Keratinocyte (primary cell): ENCODE results near the gene CASK.

Experiments used
- EZH2 ChIP-seq: IDR thresholded peaks from one replicate; pipeline ENCODE4 v1.6.1; 2012; ENCODE audit warnings: inconsistent platforms, mild to moderate bottlenecking, low read length, moderate library complexity
- TF ChIP-seq, protein P1 (sequence below), 3 experiments: IDR thresholded peaks in 1 of 3; conservative IDR thresholded peaks in 1 of 3; optimal IDR thresholded peaks in 1 of 3; 2 replicates in 2 of 3; 3 replicates in 1 of 3; pipeline versions ENCODE3 to v1.5.1; 2011; ENCODE audit warnings: low read length in 3 of 3, mild to moderate bottlenecking in 3 of 3, moderate library complexity in 2 of 3, control low read depth in 1 of 3, inconsistent platforms in 1 of 3; ENCODE audit not compliant: insufficient read depth in 2 of 3; ENCODE audit errors: extremely low read depth in 1 of 3

DNA sequence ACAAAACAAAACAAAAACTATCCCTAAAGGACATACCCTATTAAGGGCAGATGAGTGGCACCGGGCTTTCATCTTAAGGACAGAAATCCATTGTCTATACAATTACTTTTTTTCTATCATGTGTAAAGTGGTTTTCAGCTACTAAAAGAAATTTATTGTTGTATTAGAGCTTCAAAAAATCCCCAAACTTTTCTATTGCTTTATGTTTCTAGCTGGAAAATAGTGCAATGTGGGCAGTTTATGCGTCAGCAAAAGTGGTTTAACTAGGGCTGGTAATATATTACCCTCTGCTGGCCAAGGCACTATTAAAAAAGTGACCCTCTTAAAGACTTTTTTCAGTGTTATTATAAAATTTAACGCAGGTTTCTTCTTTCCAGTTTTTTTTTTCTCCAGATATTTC, 214.9 kb downstream of the CASK start:
- TF ChIP-seq, protein P1, sequence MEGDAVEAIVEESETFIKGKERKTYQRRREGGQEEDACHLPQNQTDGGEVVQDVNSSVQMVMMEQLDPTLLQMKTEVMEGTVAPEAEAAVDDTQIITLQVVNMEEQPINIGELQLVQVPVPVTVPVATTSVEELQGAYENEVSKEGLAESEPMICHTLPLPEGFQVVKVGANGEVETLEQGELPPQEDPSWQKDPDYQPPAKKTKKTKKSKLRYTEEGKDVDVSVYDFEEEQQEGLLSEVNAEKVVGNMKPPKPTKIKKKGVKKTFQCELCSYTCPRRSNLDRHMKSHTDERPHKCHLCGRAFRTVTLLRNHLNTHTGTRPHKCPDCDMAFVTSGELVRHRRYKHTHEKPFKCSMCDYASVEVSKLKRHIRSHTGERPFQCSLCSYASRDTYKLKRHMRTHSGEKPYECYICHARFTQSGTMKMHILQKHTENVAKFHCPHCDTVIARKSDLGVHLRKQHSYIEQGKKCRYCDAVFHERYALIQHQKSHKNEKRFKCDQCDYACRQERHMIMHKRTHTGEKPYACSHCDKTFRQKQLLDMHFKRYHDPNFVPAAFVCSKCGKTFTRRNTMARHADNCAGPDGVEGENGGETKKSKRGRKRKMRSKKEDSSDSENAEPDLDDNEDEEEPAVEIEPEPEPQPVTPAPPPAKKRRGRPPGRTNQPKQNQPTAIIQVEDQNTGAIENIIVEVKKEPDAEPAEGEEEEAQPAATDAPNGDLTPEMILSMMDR (optimal IDR thresholded peaks at IDR 0.05 in 1 of 3, IDR thresholded peaks at IDR 0.05 in 1 of 3, conservative IDR thresholded peaks at IDR 0.05 in 1 of 3; ENCODE audit: extremely low read depth in 1 of 3, insufficient read depth in 2 of 3, low read length in 3 of 3): no peak
- TF ChIP-seq EZH2: no peak
